Gastroesophageal sphincter (tissue), 3 donors: ENCODE results near the gene CMC2.

Experiments used
- EP300 ChIP-seq: sonication (generic); formaldehyde crosslinking; IDR thresholded peaks from one replicate; pipeline ENCODE4 v1.6.1; 2017; ENCODE audit warnings: antibody characterized with exemption, mild to moderate bottlenecking
- POLR2A ChIP-seq, 2 donors: fragments of 450-650 bp; IDR thresholded peaks; one replicate each; pipeline ENCODE4 v1.6.1; 2017; ENCODE audit warnings: antibody characterized with exemption in 2 of 2, mild to moderate bottlenecking in 2 of 2, moderate library complexity in 1 of 2
- TF ChIP-seq, protein P1 (sequence below), 4 experiments: fragments of 200-600 bp in 2 of 4; fragments of 450-650 bp in 2 of 4; sonication (generic) in 1 of 4; IDR thresholded peaks; one replicate each; pipeline ENCODE4 v1.5.1; 2017 to 2019; ENCODE audit warnings: antibody characterized with exemption in 4 of 4, mild to moderate bottlenecking in 2 of 4, moderate library complexity in 2 of 4

GRCh38 chr16:81026429-81026828 is 19.7 kb upstream of the CMC2 start:
- TF ChIP-seq POLR2A (IDR thresholded peaks at IDR 0.05) (no peak), EP300 (no peak)
- TF ChIP-seq, protein P1, sequence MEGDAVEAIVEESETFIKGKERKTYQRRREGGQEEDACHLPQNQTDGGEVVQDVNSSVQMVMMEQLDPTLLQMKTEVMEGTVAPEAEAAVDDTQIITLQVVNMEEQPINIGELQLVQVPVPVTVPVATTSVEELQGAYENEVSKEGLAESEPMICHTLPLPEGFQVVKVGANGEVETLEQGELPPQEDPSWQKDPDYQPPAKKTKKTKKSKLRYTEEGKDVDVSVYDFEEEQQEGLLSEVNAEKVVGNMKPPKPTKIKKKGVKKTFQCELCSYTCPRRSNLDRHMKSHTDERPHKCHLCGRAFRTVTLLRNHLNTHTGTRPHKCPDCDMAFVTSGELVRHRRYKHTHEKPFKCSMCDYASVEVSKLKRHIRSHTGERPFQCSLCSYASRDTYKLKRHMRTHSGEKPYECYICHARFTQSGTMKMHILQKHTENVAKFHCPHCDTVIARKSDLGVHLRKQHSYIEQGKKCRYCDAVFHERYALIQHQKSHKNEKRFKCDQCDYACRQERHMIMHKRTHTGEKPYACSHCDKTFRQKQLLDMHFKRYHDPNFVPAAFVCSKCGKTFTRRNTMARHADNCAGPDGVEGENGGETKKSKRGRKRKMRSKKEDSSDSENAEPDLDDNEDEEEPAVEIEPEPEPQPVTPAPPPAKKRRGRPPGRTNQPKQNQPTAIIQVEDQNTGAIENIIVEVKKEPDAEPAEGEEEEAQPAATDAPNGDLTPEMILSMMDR (IDR thresholded peaks at IDR 0.05), result no peak
